GM19099 (cell line): ENCODE data around the gene COMMD7.

Source experiments
- POLR2A ChIP-seq: IDR thresholded peaks from 3 replicates; pipeline ENCODE4 v1.6.1; 2011; ENCODE audit warnings: low read depth; ENCODE audit not compliant: insufficient read length; ENCODE audit errors: extremely low read depth

Gene COMMD7

GRCh38 chr20:32752458-32753250 is 9.4 kb upstream of the COMMD7 start:
- no peak for TF ChIP-seq POLR2A

GRCh38 chr20:32751702-32752457 is 8.6 kb upstream of the COMMD7 start:
- TF ChIP-seq POLR2A = no peak

- no peak for TF ChIP-seq POLR2A
These were observed 8.0 kb upstream of the COMMD7 start for GRCh38 chr20:32751293-32751692.

DNA sequence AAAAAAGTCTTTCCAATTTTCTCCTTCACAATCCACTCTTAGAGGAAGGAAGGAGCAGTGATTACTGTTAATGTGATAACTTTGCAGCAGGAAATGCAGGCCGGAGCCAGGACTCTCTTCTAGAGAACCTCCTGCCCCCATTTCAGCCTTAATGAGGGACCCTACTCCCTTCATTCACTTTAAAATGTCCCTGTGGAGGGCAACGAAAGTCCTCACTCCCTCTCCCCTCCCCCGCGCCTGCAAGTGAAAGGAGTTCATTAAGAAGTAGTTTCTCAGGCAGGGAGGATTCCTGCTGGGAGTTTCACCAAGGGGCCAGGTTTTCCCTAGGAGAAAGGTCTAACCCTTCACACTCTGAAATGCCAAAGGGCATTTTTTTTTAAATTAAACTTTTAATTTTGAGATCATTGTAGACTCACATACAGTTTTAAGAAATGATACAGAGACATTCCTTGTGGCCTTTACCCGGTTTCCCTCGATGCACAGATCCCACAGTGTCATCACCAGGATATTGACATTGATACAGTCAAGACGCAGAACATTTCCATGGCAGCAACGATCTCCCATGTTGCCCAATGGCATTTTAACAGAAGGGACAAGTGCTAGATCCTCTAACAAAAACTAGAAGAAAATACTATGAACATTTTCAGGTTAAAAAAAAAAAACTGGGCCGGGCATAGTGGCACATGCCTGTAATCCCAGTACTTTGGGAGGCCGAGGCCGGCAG is 6.8 kb upstream of the COMMD7 start:
- TF ChIP-seq POLR2A = no peak

- TF ChIP-seq POLR2A = no peak
These were observed 688 bp downstream of the COMMD7 start for GRCh38 chr20:32742322-32743236.

- no peak for TF ChIP-seq POLR2A
These were observed 2.1 kb downstream of the COMMD7 start for GRCh38 chr20:32741151-32741550.

DNA sequence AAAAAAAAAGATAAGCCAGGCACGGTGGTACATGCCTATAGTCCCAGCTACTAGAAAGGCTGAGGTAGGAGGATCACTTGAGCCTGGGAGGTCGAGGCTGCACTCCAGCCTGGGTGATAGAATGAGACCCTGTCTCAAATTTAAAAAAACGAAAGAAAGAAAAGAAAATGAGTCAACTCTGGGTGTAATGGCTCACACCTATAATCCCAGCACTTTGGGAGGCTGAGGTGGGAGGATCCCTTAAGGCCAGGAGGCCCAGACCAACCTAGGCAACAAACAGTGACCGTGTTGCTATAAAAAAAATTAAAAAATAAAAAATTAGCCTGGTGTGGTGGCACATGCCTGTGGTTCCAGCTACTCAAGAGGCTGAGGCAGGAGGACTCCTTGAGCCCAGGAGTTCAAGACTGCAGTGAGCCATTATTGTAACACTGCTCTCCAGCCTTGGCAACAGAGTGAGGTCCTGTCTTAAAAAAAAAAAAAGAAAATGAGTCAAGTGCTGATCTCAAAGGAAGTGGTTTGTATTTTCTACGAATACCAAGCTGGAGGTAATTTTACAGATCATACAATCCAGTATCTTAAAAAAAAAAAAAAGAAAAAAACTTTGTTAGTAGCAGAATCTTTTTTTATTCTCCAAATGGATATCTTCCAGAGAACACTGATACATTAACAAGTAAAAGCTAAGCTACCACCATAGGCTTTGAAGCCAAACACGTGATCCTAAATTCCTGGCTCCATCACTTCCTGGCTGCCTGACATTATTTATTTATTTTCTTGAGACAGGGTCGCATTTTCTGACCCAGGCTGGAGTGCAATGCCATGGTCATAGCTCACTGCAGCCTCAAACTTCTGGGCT is 5.7 kb downstream of the COMMD7 start:
- TF ChIP-seq POLR2A = no peak

- TF ChIP-seq POLR2A = no peak
These were observed 11.4 kb downstream of the COMMD7 start for GRCh38 chr20:32731882-32732266.

DNA sequence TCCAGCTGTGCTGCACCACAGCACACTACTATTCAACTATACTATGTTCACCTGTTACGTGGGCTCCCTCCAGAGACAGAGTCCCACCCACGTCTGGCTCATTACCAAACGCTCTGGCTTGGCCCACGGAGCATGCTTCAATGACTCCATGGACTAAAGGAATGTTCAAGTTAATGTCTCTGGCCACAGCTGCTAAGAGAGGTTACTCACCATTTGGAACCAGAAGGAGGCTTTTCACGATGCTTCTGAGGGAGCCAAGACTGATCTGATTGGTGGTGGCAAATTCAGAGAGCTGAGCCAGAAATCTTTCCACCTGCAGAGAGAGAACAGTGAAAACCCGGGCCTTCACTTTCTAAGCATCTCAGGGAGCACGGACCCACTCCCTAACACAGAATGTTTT is 15.6 kb downstream of the COMMD7 start:
- no peak for TF ChIP-seq POLR2A

GRCh38 chr20:32718749-32719348 is 24.4 kb downstream of the COMMD7 start:
- TF ChIP-seq POLR2A = no peak

DNA sequence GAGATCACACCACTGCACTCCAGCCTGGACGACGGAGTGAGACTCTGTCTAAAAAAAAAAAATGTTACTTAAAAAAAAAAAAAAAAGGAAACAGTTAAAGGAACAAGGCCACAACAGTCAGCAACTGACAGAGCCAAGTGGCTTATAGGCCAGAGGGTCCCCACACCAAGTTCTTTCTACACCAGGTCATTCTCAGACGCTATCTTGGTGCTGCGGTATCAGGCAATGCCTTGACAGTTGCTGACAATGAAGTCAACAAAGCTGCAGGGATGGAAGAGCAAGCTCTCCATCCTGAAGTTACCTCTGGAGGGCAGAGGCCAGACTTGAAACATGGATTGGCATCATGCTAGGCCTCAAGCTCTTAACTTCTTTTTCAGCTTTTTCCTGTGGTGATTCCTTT is 31.9 kb downstream of the COMMD7 start:
- TF ChIP-seq POLR2A = no peak

DNA sequence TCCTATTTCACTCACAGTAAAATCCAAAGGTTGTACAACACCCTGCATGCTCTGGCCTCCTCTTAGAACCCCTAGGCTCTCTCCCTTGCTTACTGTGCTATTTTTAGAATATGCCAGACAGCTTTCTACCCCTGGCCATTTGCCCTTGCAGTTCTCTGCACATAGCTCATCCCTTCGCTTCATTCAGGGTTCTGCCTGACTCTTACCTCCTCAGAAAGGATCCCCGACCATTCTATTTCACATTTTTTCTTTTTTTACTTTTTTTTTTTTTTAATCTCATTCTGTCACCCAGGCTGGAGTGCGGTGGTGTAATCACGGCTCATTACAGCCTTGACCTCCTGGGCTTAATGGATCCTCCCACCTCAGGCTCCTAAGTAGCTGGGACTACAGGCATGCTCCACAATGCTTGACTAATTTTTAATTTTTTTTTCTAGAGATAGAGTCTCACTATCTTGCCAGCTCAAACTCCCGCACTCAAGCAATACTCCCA is 33.6 kb downstream of the COMMD7 start:
- TF ChIP-seq POLR2A = no peak
